Pancreas (tissue), 10 donors: Measurements from ENCODE around the gene TMEM151B. TPM values are rescaled to one million over a fixed set of nuclear protein-coding genes. Genes with fewer than 3 reads are reported as not detected.

ENCODE experiments used
- ATAC-seq, 4 donors: fragments of 200-7000 bp; cut with Tn5 transposase; one replicate each; pipeline versions ENCODE4 v1.8.0 to v1.9.1; 2020; ENCODE audit warnings: mild to moderate bottlenecking in 4 of 4, moderate library complexity in 4 of 4
- DNase-seq, 6 donors: peaks; one replicate each; pipeline ENCODE4 v3.0.0-alpha.2; 2020
- FAIRE-seq: peaks from 2 replicates; lab custom pipeline; 2012; peaks lifted over from hg19 to GRCh38; lab: Jason Lieb, UNC
- H3K27ac ChIP-seq, 4 donors: fragments of 200-600 bp; sonication (generic); 1 replicate in 3 of 4; 2 replicates in 1 of 4; pipeline versions ENCODE4 v1.5.0 to v1.8.0; 2020
- H3K27me3 ChIP-seq, 4 donors: fragments of 200-600 bp; one replicate each; pipeline ENCODE4 v1.8.0; 2021
- H3K36me3 ChIP-seq, 3 donors: fragments of 200-600 bp; sonication (generic) in 1 of 3; one replicate each; pipeline versions ENCODE4 v1.5.0 to v1.8.0; 2020 to 2021
- H3K4me1 ChIP-seq, 3 donors: fragments of 200-600 bp; one replicate each; pipeline ENCODE4 v1.8.0; 2021
- H3K4me3 ChIP-seq, 4 donors: fragments of 200-600 bp; sonication (generic) in 2 of 4; one replicate each; pipeline versions ENCODE4 v1.5.0 to v1.8.0; 2020 to 2021
- H3K9me3 ChIP-seq, 4 donors: fragments of 200-600 bp; one replicate each; pipeline ENCODE4 v1.8.0; 2021
- CTCF ChIP-seq, 4 donors: fragments of 200-600 bp; sonication (generic) in 3 of 4; IDR thresholded peaks; one replicate each; pipeline versions ENCODE4 v1.5.0 to v1.8.0; 2021; ENCODE audit warnings: antibody characterized with exemption in 4 of 4
- WGBS, 2 donors: extraction: QIAGEN DNeasy Blood & Tissue Kit; methylation state at CpG; one replicate each; pipeline ENCODE4 v1.1.7; 2013; 5-methylcytosine and 5-hydroxymethylcytosine counted together
- intact Hi-C, 3 donors: fragments of 100-400 bp; cut with DNase I; formaldehyde crosslinking; loops; one replicate each; pipeline versions ENCODE4 v1.11.1 to v1.14.2; 2022
- polyA plus RNA-seq, 2 donors: library from polyadenylated mRNA; stranded (reverse); fragments of 200-250 nt; gene quantifications; one replicate each; pipeline ENCODE4 v1.2.3, GENCODE V29; 2013
- total RNA-seq, 6 donors: library from RNA; stranded (reverse); fragmentation: NEBNext Ultra II Directional in 4 of 6; extraction: Animal tissue kit (Norgen Biotek cat#: 25700) in 4 of 6; gene quantifications; one replicate each; pipeline versions ENCODE4 v1.2.1 to v1.2.4, GENCODE V29; 2021 to 2023
- donor health status: healthy with polysubstance abuse.
- donor health status: DM: no; HTN: no; CAD: no; lungs with moderate emphysema.
- donor health status: DM: no; HTN: no; CAD: no.
- donor health status: control.
- donor health status: control.
- donor health status: Bipolar disorder and iron deficiency.
- donor health status: DM: yes; HTN: yes; CAD: no.
- donor health status: DM: no; HTN: no; CAD: no.
- donor health status: DM: no; HTN: no; CAD: no.
- donor health status: DM: yes; HTN: yes; CAD: no.

Gene TMEM151B
- total and polyA plus RNA-seq, 8 donors = 0.06 to 0.65 (median 0.12) TPM; not detected in 2

GRCh38 chr6:44250718-44251123 lies 19.5 kb upstream of the TMEM151B start:
- WGBS, 2 donors = 60 to 64% methylated on average over 3 of the region's 3 CpGs
- Histone ChIP-seq H3K4me1 (peaks cover 6 to 33% (median 17%) of the 10 kb centered on the region in 3 donors), H3K27ac (no peak overlapping the region), H3K36me3 (peaks cover 11 to 62% (median 47%) of the 10 kb centered on the region in 3 donors), H3K9me3 (no peaks in the 10 kb centered on the region), H3K4me3 (no peak overlapping the region), H3K27me3 (no peaks in the 10 kb centered on the region)
- FAIRE-seq (no peak), DNase-seq (no peak), ATAC-seq (no peak)
- TF ChIP-seq CTCF (IDR thresholded peaks at IDR 0.05) = no peak
- intact Hi-C loops = no loop called here

- Histone ChIP-seq H3K27ac (no peak overlapping the region), H3K4me1 (peaks cover 6 to 36% (median 17%) of the 10 kb centered on the region in 3 donors), H3K9me3 (no peaks in the 10 kb centered on the region), H3K4me3 (no peak overlapping the region), H3K27me3 (no peaks in the 10 kb centered on the region), H3K36me3 (peaks cover 11 to 62% (median 47%) of the 10 kb centered on the region in 3 donors)
- no peak for TF ChIP-seq CTCF (IDR thresholded peaks at IDR 0.05)
- 85 to 87% methylated on average over 14 of the region's 14 CpGs for WGBS, 2 donors
- no peak for ATAC-seq
- no peak for FAIRE-seq
- intact Hi-C loops = no loop called here
- peak in 1 of 6 donors; percentile 19 for DNase-seq
Measured at GRCh38 chr6:44251576-44252524, 18.4 kb upstream of the TMEM151B start.

GRCh38 chr6:44253307-44254101 lies 16.7 kb upstream of the TMEM151B start:
- intact Hi-C loops = no loop called here
- ATAC-seq = no peak
- FAIRE-seq = no peak
- TF ChIP-seq CTCF (IDR thresholded peaks at IDR 0.05) = peak; percentile 5 to 29 (median 7)
- Histone ChIP-seq H3K27me3 (no peaks in the 10 kb centered on the region), H3K4me3 (no peak overlapping the region), H3K4me1 (peaks cover 6 to 38% (median 14%) of the 10 kb centered on the region in 3 donors), H3K9me3 (no peaks in the 10 kb centered on the region), H3K27ac (no peak overlapping the region), H3K36me3 (peaks cover 11 to 62% (median 47%) of the 10 kb centered on the region in 3 donors)
- 61 to 67% methylated on average over 10 of the region's 10 CpGs for WGBS, 2 donors
- DNase-seq = peak in 4 of 6 donors; percentile 18 to 53 (median 46)

GRCh38 chr6:44254191-44255104 lies 15.8 kb upstream of the TMEM151B start:
- Histone ChIP-seq H3K27me3 (no peaks in the 10 kb centered on the region), H3K9me3 (no peaks in the 10 kb centered on the region), H3K4me3 (no peak overlapping the region), H3K36me3 (peaks cover 11 to 56% (median 42%) of the 10 kb centered on the region in 3 donors), H3K4me1 (peaks cover 1 to 29% (median 5%) of the 10 kb centered on the region in 3 donors), H3K27ac (no peak overlapping the region)
- TF ChIP-seq CTCF (IDR thresholded peaks at IDR 0.05) = no peak
- ATAC-seq = no peak
- peak in 1 of 6 donors; percentile 55 for DNase-seq
- FAIRE-seq = no peak
- 75 to 83% methylated on average over 12 of the region's 12 CpGs for WGBS, 2 donors
- intact Hi-C loops = no loop called here
